GM19395 (cell line): ENCODE measurements around the gene LRP2.

Experiments used
- ATAC-seq: cut with Tn5 transposase; IDR thresholded peaks from one replicate; pipeline ENCODE4 v1.9.1; 2021; ENCODE audit warnings: mild to moderate bottlenecking, moderate library complexity; ENCODE audit not compliant: unreplicated experiment

The LRP2 gene

GRCh38 chr2:169094676-169095075 lies 267.7 kb downstream of the LRP2 start:
- ATAC-seq, result no peak

- no peak for ATAC-seq
These were observed 268.8 kb downstream of the LRP2 start for GRCh38 chr2:169093535-169093934.

- no peak for ATAC-seq
These were observed 270.4 kb downstream of the LRP2 start for GRCh38 chr2:169091761-169092519.

- ATAC-seq, result no peak
These were observed 271.1 kb downstream of the LRP2 start for GRCh38 chr2:169091256-169091655.

- no peak for ATAC-seq
These were observed 272.1 kb downstream of the LRP2 start for GRCh38 chr2:169090133-169090820.

GRCh38 chr2:169089182-169089581 lies 273.2 kb downstream of the LRP2 start:
- ATAC-seq, result no peak

GRCh38 chr2:169087757-169088379 lies 274.5 kb downstream of the LRP2 start:
- ATAC-seq, result no peak

- no peak for ATAC-seq
These were observed 275.4 kb downstream of the LRP2 start for GRCh38 chr2:169086893-169087467.

GRCh38 chr2:169082995-169083394 lies 279.3 kb downstream of the LRP2 start:
- ATAC-seq, result peak; percentile 79

GRCh38 chr2:169081551-169081950 lies 280.8 kb downstream of the LRP2 start:
- no peak for ATAC-seq

- no peak for ATAC-seq
These were observed 281.9 kb downstream of the LRP2 start for GRCh38 chr2:169080250-169081069.

- ATAC-seq, result no peak
These were observed 284.6 kb downstream of the LRP2 start for GRCh38 chr2:169077674-169078240.
